Omental fat pad (tissue), 4 donors: ENCODE measurements around the gene TLR3. TPM values are rescaled to one million over a fixed set of nuclear protein-coding genes. Genes with fewer than 3 reads are reported as not detected.

Source experiments
- ATAC-seq: fragments of 150-250 bp; one replicate; pipeline ENCODE4 v1.9.1; 2016; ENCODE audit warnings: mild to moderate bottlenecking, moderate library complexity; ENCODE audit not compliant: low FRiP score
- DNase-seq: peaks from one replicate; pipeline ENCODE4 v3.0.0-alpha.2; 2019; ENCODE audit warnings: low spot score
- total RNA-seq, 4 donors: library from RNA; depleted of rRNA; stranded (reverse); fragments of >200 nt; gene quantifications; one replicate each; pipeline ENCODE4 v1.1.0, GENCODE V29; 2016
- TF ChIP-seq, protein P1 (sequence below), 3 donors: fragments of 450-650 bp; IDR thresholded peaks; one replicate each; pipeline ENCODE4 v1.5.1; 2016 to 2017; ENCODE audit warnings: antibody characterized with exemption in 3 of 3, mild to moderate bottlenecking in 3 of 3, moderate library complexity in 2 of 3

The TLR3 gene
- total RNA-seq, 4 donors from 2014 or later: 4.2 to 22.7 (median 9.5) TPM

DNA sequence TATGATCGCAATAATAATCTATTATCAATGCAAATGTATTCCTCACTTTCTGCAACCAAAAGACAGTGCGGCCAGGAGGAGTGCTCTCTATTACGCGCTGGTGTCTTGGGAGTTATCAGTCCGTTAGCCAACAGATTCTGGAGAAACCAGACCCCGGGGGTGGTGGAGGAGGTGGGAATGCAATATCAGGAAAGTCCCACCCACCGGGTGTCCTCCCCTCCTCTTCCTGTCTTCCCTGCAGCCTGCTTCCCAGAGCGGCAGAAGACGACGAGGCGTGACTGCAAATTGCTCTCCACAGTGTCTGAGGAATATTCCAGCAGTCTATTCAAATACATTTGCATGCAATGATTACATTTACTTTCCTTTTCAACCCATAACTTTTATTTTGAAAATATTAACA lies 17.9 kb upstream of the TLR3 start:
- TF ChIP-seq, protein P1, sequence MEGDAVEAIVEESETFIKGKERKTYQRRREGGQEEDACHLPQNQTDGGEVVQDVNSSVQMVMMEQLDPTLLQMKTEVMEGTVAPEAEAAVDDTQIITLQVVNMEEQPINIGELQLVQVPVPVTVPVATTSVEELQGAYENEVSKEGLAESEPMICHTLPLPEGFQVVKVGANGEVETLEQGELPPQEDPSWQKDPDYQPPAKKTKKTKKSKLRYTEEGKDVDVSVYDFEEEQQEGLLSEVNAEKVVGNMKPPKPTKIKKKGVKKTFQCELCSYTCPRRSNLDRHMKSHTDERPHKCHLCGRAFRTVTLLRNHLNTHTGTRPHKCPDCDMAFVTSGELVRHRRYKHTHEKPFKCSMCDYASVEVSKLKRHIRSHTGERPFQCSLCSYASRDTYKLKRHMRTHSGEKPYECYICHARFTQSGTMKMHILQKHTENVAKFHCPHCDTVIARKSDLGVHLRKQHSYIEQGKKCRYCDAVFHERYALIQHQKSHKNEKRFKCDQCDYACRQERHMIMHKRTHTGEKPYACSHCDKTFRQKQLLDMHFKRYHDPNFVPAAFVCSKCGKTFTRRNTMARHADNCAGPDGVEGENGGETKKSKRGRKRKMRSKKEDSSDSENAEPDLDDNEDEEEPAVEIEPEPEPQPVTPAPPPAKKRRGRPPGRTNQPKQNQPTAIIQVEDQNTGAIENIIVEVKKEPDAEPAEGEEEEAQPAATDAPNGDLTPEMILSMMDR (IDR thresholded peaks at IDR 0.05): no peak
- ATAC-seq: no peak

DNA sequence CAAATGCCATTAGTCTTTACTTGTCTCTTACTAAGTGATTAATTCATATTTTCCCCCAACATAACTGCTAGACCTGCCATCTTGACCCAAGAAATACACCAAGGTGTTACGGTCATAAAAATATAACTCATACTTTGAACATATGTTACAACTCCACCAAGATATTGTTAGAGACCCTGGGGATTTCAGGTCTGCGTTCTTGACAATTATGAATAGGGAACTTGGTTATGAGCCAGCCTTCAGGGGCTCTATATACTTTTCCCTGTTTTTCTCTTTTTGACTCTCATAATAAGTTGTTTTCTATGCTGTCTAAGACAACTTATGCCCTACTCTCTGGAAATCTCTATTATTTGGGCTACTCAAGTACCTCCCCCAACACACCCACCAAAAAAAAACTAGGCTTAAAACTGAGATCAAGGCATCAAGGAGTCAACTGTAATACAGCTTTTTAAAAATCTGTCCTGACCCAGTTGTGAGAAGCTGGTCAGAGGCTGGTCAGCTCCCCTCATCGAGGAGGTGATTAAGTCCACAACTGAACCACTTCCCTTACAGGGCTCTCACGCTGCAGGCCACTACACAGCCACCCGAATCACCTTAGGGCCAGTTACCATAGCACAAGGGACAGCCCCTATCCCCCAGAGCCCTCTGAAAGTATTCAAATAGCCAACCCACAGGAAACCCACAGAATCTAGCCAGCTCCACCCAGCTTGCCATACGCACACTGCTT lies 10.5 kb upstream of the TLR3 start:
- no peak for DNase-seq
- no peak for ATAC-seq
- TF ChIP-seq, protein P1 (IDR thresholded peaks at IDR 0.05): no peak

More for the DNA sequence above, 17.9 kb upstream of the TLR3 start:
- no peak for DNase-seq

DNA sequence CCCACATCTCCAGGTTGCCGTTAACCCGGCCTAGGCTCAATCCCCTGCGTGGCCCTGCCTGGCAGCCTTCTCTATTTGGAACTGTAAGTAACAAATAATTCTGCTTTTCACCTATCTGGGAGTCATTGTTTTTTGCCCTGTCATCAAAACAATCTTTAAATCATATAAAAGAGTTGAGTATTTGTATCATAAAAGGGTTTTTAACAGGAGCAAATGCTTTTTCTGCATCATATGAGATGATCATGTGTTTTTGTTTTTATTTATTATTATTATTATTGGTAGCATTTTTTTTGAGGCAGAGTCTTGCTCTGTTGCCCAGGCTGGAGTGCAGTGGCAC lies 10.0 kb upstream of the TLR3 start:
- TF ChIP-seq, protein P1 (IDR thresholded peaks at IDR 0.05): no peak
- no peak for DNase-seq
- ATAC-seq: no peak

DNA sequence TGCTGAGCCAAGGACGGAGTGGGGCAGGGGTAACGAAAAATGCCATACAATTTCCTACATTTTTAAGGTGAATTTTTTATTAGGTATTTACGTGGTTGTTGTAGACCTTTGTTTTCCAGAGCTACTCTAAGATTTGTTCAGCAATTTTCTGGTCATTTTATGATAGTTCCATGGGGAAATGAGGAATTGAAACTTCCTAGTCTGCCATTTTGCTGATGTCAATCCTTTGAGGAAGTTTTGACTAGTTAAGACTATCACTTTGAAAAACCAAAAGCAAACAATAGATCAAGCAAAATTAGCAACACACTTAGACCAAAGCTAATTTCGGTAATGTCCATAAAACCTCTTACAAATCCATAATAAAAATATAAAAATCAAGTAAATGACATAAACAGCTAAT lies 7.0 kb upstream of the TLR3 start:
- DNase-seq (no peak), ATAC-seq (no peak)
- TF ChIP-seq, protein P1 (IDR thresholded peaks at IDR 0.05): no peak

DNA sequence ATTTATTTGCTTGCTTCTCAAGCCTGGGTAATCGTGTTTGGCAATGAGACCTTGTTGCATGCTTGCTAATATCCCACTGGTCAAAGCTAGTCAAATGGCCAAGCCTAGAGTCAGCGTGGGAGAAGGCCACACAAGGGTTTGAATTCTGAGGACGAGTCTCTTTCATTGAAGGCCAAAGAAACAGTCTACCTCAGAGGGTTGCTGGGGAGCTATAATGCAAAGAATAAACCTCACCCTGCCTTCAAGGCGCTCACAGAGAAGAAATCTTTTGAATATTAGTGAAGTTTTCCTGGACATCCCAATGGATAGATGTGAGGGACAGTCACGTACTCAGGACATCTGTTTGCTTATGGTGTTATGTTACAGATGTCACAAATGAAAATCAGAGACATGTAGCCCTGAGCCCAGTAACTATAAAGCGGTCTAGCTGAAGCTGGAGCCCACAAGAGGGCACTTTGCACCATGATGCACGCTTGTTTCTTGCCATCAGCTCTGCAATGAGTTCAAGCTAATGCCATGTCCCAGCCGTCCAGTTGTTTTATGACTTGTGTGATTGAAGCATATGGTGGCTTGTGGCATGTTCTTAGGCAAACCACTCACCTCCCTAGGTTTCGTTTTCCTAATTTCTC lies 1.1 kb upstream of the TLR3 start:
- DNase-seq: no peak
- ATAC-seq: no peak
- TF ChIP-seq, protein P1 (IDR thresholded peaks at IDR 0.05): no peak

DNA sequence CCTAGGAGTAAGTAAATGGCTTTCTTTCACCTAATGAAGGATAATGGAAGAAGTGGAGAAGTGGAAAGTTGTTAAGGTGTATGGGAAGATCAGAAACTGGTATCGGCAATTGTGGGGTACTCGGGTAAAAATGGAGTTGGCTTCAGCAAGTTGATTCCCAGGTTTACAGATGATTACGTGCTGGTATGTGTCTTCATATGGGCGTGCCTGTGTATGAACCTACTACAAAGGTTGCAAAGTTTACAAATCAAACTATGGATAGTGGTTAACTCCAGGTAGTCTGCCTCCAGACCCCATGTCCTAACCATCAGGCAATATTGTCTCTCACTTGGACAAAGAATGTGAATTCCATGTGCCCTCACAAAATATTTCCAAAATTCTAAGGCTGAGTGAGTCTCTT lies 773 bp downstream of the TLR3 start:
- ATAC-seq: no peak
- DNase-seq: no peak
- TF ChIP-seq, protein P1 (IDR thresholded peaks at IDR 0.05): no peak

DNA sequence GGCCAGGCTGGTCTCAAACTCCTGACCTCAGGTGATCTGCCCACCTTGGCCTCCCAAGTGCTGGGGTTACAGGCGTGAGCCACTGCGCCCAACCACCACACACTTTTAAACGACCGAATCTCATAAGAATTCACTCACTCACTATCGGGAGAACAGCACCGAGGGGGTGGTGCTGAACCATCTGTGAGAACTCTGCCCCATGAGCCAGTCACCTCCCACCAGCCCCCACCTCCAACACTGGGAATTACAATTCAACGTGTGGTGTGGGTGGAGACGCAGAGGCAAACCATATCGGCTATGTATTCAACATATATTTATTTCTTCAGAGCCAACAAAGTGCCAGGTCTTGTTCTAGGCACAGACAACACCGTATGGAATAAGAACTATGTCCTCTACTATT lies 3.6 kb downstream of the TLR3 start:
- no peak for ATAC-seq
- no peak for DNase-seq
- TF ChIP-seq, protein P1 (IDR thresholded peaks at IDR 0.05): no peak
